HEK293 (cell line): Measurements from ENCODE around the gene CCDC32.
A peak's percentile ranks its signal among the peaks of the same experiment; 100 is the strongest.

Source experiments
- CTCF ChIA-PET: fragments of 350-600 bp; formaldehyde crosslinking; extraction: SDS; loops from one replicate; lab custom pipeline; 2021; ENCODE audit warnings: antibody characterized with exemption; lab: Yijun Ruan, JAX
- POLR2A ChIA-PET: fragments of 300-600 bp; formaldehyde crosslinking; extraction: SDS; loops from one replicate; lab custom pipeline; 2020; ENCODE audit warnings: antibody characterized with exemption, inconsistent platforms; lab: Yijun Ruan, JAX
- H3K27ac ChIP-seq: fragments of 200-500 bp; sonication (Bioruptor generic); 2 replicates; pipeline ENCODE4 v1.5.1; 2014; ENCODE audit warnings: low read depth, low read length, control low read depth, inconsistent platforms; ENCODE audit errors: extremely low read depth
- H3K36me3 ChIP-seq, 2 experiments: fragments of 200-500 bp in 1 of 2; sonication (Bioruptor generic) in 1 of 2; 1 replicate in 1 of 2; 2 replicates in 1 of 2; pipeline ENCODE4 v1.5.1; 2014 to 2017; ENCODE audit warnings: inconsistent platforms in 2 of 2, low read length in 2 of 2; ENCODE audit not compliant: control insufficient read depth in 2 of 2, insufficient read depth in 1 of 2
- H3K4me1 ChIP-seq: fragments of 200-500 bp; sonication (Bioruptor generic); 2 replicates; pipeline ENCODE4 v1.5.1; 2014; ENCODE audit warnings: mild to moderate bottlenecking, low read length, inconsistent platforms; ENCODE audit not compliant: control insufficient read depth, insufficient read depth
- H3K4me3 ChIP-seq: 2 replicates; pipeline ENCODE4 v1.5.1; 2011; ENCODE audit warnings: low read depth, mild to moderate bottlenecking, control low read depth, low read length, moderate library complexity
- H3K9me3 ChIP-seq: fragments of 200-500 bp; sonication (Bioruptor generic); 2 replicates; pipeline ENCODE4 v1.5.1; 2014; ENCODE audit warnings: low read depth, low read length, inconsistent platforms; ENCODE audit not compliant: control insufficient read depth, insufficient read depth
- EGR2 ChIP-seq: fragments of 450-650 bp; formaldehyde crosslinking; IDR thresholded peaks from 2 replicates; pipeline ENCODE4 v1.5.1; 2016; ENCODE audit warnings: low read depth, missing biosample characterization, missing genetic modification characterization
- TCF7L2 ChIP-seq: IDR thresholded peaks from 2 replicates; pipeline ENCODE4 v1.6.1; 2011; ENCODE audit warnings: low read depth, mild to moderate bottlenecking, inconsistent platforms, low read length, moderate library complexity, borderline replicate concordance
- ZNF121 ChIP-seq: fragments of 450-650 bp; formaldehyde crosslinking; IDR thresholded peaks from 2 replicates; pipeline ENCODE4 v1.5.1; 2016; ENCODE audit warnings: missing biosample characterization, missing genetic modification characterization
- ZNF211 ChIP-seq: fragments of 450-650 bp; formaldehyde crosslinking; IDR thresholded peaks from 2 replicates; pipeline ENCODE4 v1.5.1; 2016; ENCODE audit warnings: low read depth, missing biosample characterization, missing genetic modification characterization
- ZNF214 ChIP-seq: fragments of 450-650 bp; formaldehyde crosslinking; IDR thresholded peaks from 2 replicates; pipeline ENCODE4 v1.5.1; 2017; ENCODE audit warnings: missing biosample characterization, mild to moderate bottlenecking, missing genetic modification characterization, borderline replicate concordance
- ZNF292 ChIP-seq: fragments of 450-650 bp; formaldehyde crosslinking; IDR thresholded peaks from 2 replicates; pipeline ENCODE4 v1.5.1; 2016; ENCODE audit warnings: low read depth, missing biosample characterization, missing genetic modification characterization, borderline replicate concordance
- ZNF416 ChIP-seq: fragments of 450-650 bp; formaldehyde crosslinking; IDR thresholded peaks from 2 replicates; pipeline ENCODE4 v1.5.1; 2016; ENCODE audit warnings: missing biosample characterization, missing genetic modification characterization
- ZNF423 ChIP-seq: fragments of 450-650 bp; formaldehyde crosslinking; IDR thresholded peaks from 2 replicates; pipeline ENCODE4 v1.5.1; 2016; ENCODE audit warnings: missing biosample characterization, missing genetic modification characterization
- ZNF473 ChIP-seq: fragments of 450-650 bp; formaldehyde crosslinking; IDR thresholded peaks from 2 replicates; pipeline ENCODE4 v1.5.1; 2017; ENCODE audit warnings: missing biosample characterization, missing genetic modification characterization
- ZNF530 ChIP-seq: fragments of 450-650 bp; formaldehyde crosslinking; IDR thresholded peaks from 2 replicates; pipeline ENCODE4 v1.5.1; 2016; ENCODE audit warnings: low read depth, missing biosample characterization, missing genetic modification characterization
- ZNF558 ChIP-seq: fragments of 450-650 bp; formaldehyde crosslinking; IDR thresholded peaks from 2 replicates; pipeline ENCODE4 v1.5.1; 2016; ENCODE audit warnings: missing biosample characterization, missing genetic modification characterization
- ZNF596 ChIP-seq: fragments of 450-650 bp; IDR thresholded peaks from 2 replicates; pipeline ENCODE4 v1.5.0; 2018; ENCODE audit warnings: missing biosample characterization, mild to moderate bottlenecking, missing genetic modification characterization, moderate library complexity
- ZNF658 ChIP-seq: fragments of 450-650 bp; formaldehyde crosslinking; IDR thresholded peaks from 2 replicates; pipeline ENCODE4; 2016; ENCODE audit warnings: missing biosample characterization, missing genetic modification characterization
- ZNF768 ChIP-seq: fragments of 450-650 bp; formaldehyde crosslinking; IDR thresholded peaks from 2 replicates; pipeline ENCODE4 v1.5.1; 2018; ENCODE audit warnings: missing biosample characterization, mild to moderate bottlenecking, missing genetic modification characterization
- ZNF830 ChIP-seq: fragments of 450-650 bp; IDR thresholded peaks from 2 replicates; pipeline ENCODE4 v1.5.0; 2018; ENCODE audit warnings: missing biosample characterization, missing genetic modification characterization, low read depth, mild to moderate bottlenecking, moderate library complexity
- ZSCAN23 ChIP-seq: fragments of 450-650 bp; formaldehyde crosslinking; IDR thresholded peaks from 2 replicates; pipeline ENCODE4 v1.5.1; 2016; ENCODE audit warnings: missing biosample characterization, missing genetic modification characterization
- TF ChIP-seq, protein P1 (sequence below): fragments of 450-650 bp; formaldehyde crosslinking; conservative IDR thresholded peaks from 2 replicates; pipeline ENCODE4 v1.5.1; 2016; ENCODE audit warnings: low read depth, missing biosample characterization, missing genetic modification characterization
- TF ChIP-seq, protein P2 (sequence below): fragments of 450-650 bp; formaldehyde crosslinking; IDR thresholded peaks from 2 replicates; pipeline ENCODE4 v1.5.1; 2017; ENCODE audit warnings: missing biosample characterization, missing genetic modification characterization
- TF ChIP-seq, protein P3 (sequence below): fragments of 450-650 bp; formaldehyde crosslinking; IDR thresholded peaks from 2 replicates; pipeline ENCODE4 v1.5.1; 2016; ENCODE audit warnings: missing biosample characterization, missing genetic modification characterization
- TF ChIP-seq, protein P4 (sequence below): fragments of 450-650 bp; formaldehyde crosslinking; IDR thresholded peaks from 2 replicates; pipeline ENCODE4; 2016; ENCODE audit warnings: missing biosample characterization, missing genetic modification characterization

CCDC32 gene

DNA sequence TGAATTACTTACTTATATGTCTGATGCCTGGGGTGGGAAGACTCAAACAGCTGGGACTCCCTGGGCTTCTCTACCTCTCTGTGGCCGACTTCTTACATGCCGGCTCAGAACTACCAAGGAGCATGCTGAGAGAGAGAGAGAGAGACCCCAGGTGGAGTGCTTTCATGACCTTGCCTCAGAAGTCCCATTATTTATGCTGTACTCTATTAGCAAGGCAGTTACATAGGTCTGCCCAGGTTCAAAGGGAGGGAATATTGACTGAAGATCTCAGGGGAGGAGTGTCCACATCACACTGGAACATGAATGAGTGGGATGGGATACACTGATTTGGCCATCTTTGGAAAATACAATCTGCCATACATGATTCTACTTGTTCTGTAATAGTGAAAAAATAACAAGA, 16.2 kb downstream of the CCDC32 start (continued):
- TF ChIP-seq, protein P1, sequence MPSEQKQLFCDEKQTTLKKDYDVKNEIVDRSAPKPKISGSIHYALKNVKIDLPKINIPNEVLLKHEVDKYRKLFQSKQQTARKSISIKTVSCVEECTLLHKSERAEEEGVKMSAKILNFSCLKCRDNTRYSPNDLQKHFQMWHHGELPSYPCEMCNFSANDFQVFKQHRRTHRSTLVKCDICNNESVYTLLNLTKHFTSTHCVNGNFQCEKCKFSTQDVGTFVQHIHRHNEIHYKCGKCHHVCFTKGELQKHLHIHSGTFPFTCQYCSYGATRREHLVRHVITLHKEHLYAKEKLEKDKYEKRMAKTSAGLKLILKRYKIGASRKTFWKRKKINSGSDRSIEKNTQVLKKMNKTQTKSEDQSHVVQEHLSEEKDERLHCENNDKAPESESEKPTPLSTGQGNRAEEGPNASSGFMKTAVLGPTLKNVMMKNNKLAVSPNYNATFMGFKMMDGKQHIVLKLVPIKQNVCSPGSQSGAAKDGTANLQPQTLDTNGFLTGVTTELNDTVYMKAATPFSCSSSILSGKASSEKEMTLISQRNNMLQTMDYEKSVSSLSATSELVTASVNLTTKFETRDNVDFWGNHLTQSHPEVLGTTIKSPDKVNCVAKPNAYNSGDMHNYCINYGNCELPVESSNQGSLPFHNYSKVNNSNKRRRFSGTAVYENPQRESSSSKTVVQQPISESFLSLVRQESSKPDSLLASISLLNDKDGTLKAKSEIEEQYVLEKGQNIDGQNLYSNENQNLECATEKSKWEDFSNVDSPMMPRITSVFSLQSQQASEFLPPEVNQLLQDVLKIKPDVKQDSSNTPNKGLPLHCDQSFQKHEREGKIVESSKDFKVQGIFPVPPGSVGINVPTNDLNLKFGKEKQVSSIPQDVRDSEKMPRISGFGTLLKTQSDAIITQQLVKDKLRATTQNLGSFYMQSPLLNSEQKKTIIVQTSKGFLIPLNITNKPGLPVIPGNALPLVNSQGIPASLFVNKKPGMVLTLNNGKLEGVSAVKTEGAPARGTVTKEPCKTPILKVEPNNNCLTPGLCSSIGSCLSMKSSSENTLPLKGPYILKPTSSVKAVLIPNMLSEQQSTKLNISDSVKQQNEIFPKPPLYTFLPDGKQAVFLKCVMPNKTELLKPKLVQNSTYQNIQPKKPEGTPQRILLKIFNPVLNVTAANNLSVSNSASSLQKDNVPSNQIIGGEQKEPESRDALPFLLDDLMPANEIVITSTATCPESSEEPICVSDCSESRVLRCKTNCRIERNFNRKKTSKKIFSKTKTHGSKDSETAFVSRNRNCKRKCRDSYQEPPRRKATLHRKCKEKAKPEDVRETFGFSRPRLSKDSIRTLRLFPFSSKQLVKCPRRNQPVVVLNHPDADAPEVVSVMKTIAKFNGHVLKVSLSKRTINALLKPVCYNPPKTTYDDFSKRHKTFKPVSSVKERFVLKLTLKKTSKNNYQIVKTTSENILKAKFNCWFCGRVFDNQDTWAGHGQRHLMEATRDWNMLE (tag by site-specific recombination), result no peak

DNA sequence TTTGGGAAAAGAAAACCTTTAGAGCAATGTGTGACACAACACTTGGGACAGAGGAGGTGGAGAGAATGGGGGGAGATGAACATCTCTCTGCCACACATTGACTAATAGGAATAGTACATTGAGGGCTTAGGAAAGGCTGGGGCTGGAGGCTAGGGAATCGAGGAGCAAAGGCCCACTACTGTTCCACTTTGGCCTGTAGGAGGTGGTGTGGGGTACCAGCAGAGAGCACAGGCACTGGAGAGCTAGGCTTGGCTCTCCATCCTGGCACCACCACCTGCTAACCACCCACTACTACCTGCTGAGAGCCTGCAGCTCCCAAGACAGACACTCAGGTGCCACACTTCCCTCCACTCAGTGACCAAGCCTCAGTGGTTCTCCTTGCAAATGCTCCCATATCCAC, 19.4 kb downstream of the CCDC32 start:
- H3K9me3 ChIP-seq, result no peaks in the 10 kb centered on the region
- TF ChIP-seq ZNF530 (tag by site-specific recombination), result peak; percentile 88
- TF ChIP-seq ZNF416 (tag by site-specific recombination), result no peak
- no peaks in the 10 kb centered on the region for H3K4me1 ChIP-seq
- ChIA-PET CTCF (interaction anchor here (0.6 kb wide), 1 partner anchor 31 kb away, joined by 3 read pairs; no protein-coding TSS in a partner anchor), POLR2A (no interaction called here)
- H3K36me3 ChIP-seq, result peaks cover 0 to 24% of the 10 kb centered on the region in 2 experiments; a peak in 2 of 3 replicates
- no peak overlapping the region for H3K27ac ChIP-seq
- H3K4me3 ChIP-seq, result no peak overlapping the region

DNA sequence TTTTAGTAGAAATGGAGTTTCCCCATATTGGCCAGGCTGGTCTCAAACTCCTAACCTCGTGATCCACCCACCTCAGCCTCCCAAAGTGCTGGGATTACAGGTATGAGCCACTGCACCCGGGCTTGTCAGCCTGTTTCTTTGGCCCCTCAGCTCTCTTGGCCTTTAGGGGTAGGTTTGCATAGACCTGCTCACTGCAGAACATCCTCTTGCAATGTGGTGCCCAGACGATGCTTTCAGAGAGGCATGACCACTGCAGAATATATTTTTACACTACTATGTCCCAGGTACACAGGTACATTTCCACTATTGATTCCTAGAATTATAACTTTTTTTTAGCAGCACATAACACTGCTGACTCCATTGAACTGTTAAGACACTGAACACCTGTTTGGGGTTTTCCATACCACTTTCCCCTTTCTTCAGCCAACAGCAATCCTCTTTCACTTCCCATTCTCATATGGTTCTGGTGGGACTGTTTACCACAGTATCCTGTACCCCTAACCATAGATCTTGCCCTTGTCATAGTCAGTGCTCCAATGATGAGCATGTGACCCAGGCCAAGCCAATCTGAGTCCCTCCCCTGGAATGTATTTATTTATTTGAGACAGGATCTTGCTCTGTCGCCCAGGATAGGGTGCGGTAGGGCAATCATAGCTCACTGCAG, 21.1 kb downstream of the CCDC32 start:
- Histone ChIP-seq H3K27ac (no peak overlapping the region), H3K36me3 (peaks cover 0 to 8% of the 10 kb centered on the region in 2 experiments; a peak in 2 of 3 replicates), H3K4me3 (no peak overlapping the region), H3K9me3 (no peaks in the 10 kb centered on the region), H3K4me1 (no peaks in the 10 kb centered on the region)
- POLR2A ChIA-PET, result interaction anchor here (0.6 to 1.0 kb wide), 2 partner anchors 21 to 150 kb away, joined by 3 to 4 read pairs; no protein-coding TSS in a partner anchor
- CTCF ChIA-PET, result interaction anchor here (0.7 kb wide), 1 partner anchor 49 kb away, joined by 3 read pairs; no protein-coding TSS in a partner anchor
- TF ChIP-seq ZNF558 (tag by site-specific recombination), result no peak
- TF ChIP-seq ZNF121, result no peak
- TF ChIP-seq, protein P2, sequence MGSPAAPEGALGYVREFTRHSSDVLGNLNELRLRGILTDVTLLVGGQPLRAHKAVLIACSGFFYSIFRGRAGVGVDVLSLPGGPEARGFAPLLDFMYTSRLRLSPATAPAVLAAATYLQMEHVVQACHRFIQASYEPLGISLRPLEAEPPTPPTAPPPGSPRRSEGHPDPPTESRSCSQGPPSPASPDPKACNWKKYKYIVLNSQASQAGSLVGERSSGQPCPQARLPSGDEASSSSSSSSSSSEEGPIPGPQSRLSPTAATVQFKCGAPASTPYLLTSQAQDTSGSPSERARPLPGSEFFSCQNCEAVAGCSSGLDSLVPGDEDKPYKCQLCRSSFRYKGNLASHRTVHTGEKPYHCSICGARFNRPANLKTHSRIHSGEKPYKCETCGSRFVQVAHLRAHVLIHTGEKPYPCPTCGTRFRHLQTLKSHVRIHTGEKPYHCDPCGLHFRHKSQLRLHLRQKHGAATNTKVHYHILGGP (tag by site-specific recombination), result no peak
- no peak for TF ChIP-seq ZNF768
- no peak for TF ChIP-seq ZNF596 (tag by site-specific recombination)
- TF ChIP-seq ZSCAN23 (tag by site-specific recombination), result no peak
- TF ChIP-seq ZNF830 (tag by site-specific recombination), result no peak
- no peak for TF ChIP-seq ZNF214 (tag by site-specific recombination)
- TF ChIP-seq, protein P3, sequence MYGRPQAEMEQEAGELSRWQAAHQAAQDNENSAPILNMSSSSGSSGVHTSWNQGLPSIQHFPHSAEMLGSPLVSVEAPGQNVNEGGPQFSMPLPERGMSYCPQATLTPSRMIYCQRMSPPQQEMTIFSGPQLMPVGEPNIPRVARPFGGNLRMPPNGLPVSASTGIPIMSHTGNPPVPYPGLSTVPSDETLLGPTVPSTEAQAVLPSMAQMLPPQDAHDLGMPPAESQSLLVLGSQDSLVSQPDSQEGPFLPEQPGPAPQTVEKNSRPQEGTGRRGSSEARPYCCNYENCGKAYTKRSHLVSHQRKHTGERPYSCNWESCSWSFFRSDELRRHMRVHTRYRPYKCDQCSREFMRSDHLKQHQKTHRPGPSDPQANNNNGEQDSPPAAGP (tag by site-specific recombination), result no peak
- no peak for TF ChIP-seq ZNF423 (tag by site-specific recombination)
- TF ChIP-seq, protein P4, sequence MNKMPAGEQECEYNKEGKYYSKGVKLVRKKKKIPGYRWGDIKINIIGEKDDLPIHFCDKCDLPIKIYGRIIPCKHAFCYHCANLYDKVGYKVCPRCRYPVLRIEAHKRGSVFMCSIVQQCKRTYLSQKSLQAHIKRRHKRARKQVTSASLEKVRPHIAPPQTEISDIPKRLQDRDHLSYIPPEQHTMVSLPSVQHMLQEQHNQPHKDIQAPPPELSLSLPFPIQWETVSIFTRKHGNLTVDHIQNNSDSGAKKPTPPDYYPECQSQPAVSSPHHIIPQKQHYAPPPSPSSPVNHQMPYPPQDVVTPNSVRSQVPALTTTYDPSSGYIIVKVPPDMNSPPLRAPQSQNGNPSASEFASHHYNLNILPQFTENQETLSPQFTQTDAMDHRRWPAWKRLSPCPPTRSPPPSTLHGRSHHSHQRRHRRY (tag by site-specific recombination), result no peak
- no peak for TF ChIP-seq EGR2
- TF ChIP-seq ZNF658, result no peak
- no peak for TF ChIP-seq ZNF473
- no peak for TF ChIP-seq ZNF292
- TF ChIP-seq ZNF211 (tag by site-specific recombination), result no peak
- TF ChIP-seq TCF7L2, result no peak
- TF ChIP-seq, all 188 proteins: peak for 0
